IPS-11a (cell line): ENCODE measurements around the gene GFRA3.
"Not testable (repeated sequence)": the region's sequence is repeated elsewhere in the genome, so short reads cannot be mapped to it uniquely, and the experiment has no call there.

Experiments used
- H3K4me3 ChIP-seq: one replicate; pipeline ENCODE4 v1.5.1; 2013; ENCODE audit warnings: low read depth, low read length, control low read depth

GFRA3 gene, protein sequence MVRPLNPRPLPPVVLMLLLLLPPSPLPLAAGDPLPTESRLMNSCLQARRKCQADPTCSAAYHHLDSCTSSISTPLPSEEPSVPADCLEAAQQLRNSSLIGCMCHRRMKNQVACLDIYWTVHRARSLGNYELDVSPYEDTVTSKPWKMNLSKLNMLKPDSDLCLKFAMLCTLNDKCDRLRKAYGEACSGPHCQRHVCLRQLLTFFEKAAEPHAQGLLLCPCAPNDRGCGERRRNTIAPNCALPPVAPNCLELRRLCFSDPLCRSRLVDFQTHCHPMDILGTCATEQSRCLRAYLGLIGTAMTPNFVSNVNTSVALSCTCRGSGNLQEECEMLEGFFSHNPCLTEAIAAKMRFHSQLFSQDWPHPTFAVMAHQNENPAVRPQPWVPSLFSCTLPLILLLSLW

DNA sequence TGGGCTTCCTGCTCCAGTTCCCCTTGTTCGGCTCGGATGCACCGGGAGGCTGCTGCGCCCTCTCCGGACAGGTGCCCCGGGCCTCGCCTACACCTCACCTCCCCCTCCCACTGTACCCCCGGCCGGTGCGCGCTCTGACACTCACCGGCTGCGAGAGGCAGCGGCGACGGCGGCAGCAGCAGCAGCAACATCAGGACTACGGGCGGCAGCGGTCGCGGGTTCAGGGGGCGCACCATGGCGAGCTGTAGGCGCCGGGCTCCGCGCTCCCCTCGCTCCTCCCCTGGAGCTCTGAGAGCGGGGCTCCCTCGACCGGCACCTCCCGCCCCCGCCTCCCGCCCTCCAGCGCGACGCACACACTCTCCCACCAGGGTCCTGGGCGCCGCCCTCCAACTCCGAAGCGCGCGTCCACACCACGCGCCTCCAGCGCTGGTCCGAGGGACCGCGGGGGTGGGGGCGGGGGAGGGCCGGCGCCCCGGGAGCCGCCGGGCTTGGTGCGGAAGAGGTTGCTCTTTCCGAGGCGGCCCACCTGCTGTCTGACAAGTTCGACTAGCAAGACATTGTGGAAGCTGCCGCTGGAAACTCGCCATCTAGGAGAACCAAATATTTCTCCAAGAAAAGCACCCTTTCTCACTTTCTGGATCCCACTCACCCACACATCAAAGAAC is at the start of gene GFRA3:
Gene GFRA3, minus strand, starts transcription at position 433 of the 665 bp plus-strand sequence. Its CDS starts 197 bp downstream, at position 236.
- peak within 1 kb of the TSS; percentile 24 for H3K4me3 ChIP-seq

DNA sequence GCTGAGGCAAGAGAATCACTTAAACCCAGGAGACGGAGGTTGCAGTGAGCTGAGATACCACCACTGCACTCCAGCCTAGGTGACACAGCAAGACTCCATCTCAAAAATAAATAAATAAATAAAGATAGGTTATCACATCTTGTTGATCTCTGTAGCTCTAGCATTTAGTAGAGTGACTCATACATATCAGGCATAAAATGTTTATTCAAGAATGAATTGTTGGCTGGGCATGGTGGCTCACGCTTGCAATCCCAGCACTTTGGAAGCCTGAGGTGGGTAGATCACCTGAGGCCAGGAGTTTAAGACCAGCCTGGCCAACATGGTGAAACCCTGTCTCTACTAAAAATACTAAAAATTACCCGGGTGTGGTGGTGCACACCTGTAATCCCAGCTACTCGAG is 43.8 kb upstream of the GFRA3 start:
- not testable (repeated sequence) for H3K4me3 ChIP-seq

DNA sequence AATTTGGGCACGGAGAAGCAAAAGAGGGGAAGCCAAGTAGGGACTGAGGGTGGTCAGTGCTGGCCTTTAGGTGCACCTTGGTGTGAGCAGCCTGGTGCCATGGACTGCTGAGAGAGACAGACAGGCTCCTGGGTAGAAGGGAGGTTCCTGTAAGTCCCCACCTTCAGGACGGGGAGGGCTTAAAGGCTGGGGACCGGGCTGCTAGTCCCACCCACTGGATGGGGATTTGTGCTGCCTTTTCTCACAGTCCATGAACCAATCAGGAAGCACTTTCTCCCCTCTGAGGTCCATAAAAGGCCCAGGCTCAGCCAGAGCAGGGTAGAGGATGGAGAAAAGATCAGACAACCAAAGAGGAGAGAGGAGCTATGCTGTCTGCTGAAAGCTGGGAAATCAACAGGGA is 41.9 kb upstream of the GFRA3 start:
- H3K4me3 ChIP-seq = no peak overlapping the region

DNA sequence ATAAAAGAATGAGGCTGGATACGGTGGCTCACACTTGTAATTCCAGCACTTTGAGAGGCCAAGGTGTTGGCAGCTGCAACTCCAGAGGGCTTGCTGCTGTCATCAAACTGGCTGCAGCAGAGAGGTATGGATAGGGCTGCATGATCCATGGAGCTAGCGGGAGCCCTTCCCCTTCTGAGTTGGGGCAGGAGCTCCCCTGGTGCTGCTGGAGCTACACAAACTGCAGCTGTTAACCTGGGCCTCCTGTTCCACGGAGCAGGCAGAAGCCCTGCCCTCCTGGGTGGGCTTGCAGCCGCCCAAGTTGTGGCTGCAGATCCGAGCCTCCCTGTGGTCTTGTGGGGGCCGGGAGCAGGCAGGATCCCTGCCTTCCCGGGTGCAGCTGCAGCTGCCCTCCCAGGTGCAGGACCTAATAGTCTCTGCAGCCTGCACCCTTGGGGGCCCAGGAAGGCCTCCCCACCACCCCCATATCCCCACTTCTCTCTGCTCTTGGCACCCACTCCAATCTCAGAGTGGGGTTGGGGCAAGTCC is 41.4 kb upstream of the GFRA3 start:
- no peak overlapping the region for H3K4me3 ChIP-seq

DNA sequence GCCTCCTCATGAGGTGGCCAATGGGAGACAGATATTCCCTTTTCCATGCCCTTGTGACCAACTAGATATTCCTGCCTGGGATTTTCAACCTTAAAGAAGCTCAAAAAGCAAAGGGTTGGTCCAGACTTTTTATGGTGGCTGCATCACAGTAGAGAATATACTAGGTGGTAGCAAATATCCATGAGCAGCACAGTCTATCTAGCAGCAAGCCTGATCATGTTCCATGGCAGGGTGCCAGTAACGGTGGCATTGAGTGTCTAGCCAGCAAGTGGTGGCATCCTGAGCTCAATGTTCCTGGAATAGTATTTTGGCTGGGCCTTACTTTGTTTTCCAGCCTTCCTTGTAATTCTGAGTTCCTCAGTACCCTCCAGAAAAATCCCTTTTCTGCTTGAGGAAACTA is 31.4 kb upstream of the GFRA3 start:
- H3K4me3 ChIP-seq = no peak overlapping the region

DNA sequence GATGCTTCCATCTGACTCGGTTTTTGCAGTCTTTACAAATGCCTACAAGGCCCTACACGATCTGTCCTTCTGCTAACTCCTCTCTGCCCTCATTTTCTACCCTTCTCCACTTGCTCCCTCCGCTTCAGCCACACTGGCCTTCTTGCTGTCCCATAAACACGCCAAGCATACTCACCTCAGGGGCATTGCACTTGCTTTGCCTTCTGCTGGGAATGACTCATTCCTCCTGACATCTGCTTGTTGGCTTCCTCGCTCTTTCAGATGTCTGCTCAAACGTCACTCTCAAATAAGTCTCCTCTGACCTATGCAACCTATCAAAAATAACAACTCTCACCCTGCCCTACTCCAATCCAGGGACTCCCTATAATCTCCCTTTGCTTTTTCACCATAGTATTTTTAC is 29.0 kb upstream of the GFRA3 start:
- no peak overlapping the region for H3K4me3 ChIP-seq

DNA sequence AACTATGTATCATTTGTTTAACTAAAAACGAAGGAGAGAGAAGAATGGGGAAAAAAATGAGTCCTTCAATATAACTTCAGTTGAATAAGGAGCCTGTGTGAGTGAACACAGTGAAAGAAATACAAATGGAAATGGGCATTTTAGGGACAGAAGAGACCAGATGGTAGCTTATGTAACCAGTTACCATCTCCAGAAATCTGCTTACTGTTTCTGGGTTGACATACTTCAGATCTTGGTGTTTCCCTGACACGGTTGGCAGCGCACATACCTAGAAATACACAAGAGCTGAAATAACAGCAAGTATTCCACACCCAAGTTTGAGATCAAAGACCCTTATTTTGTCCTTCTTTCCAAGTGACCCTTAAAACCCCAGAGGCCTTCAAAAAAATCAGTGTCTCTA is 14.9 kb upstream of the GFRA3 start:
- H3K4me3 ChIP-seq = no peak overlapping the region

DNA sequence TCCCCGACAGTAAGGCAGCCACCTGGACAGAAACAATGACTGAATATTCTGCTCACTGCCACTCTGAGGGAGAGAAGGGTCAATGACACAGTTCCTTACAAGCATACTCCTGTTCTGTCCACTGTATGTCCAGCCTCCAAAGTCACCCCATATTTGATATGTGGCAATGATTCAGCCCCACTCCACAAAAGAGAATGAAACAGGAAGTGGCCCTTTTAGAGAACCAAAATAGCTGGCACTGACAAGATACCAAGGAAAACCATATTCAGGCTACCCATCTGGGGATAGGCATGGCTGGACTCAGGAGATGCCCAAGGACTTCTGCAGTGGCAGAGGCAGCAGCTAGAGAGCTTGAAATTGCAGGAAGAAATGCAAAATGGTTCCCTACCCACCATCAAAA is 12.8 kb upstream of the GFRA3 start:
- no peak overlapping the region for H3K4me3 ChIP-seq

DNA sequence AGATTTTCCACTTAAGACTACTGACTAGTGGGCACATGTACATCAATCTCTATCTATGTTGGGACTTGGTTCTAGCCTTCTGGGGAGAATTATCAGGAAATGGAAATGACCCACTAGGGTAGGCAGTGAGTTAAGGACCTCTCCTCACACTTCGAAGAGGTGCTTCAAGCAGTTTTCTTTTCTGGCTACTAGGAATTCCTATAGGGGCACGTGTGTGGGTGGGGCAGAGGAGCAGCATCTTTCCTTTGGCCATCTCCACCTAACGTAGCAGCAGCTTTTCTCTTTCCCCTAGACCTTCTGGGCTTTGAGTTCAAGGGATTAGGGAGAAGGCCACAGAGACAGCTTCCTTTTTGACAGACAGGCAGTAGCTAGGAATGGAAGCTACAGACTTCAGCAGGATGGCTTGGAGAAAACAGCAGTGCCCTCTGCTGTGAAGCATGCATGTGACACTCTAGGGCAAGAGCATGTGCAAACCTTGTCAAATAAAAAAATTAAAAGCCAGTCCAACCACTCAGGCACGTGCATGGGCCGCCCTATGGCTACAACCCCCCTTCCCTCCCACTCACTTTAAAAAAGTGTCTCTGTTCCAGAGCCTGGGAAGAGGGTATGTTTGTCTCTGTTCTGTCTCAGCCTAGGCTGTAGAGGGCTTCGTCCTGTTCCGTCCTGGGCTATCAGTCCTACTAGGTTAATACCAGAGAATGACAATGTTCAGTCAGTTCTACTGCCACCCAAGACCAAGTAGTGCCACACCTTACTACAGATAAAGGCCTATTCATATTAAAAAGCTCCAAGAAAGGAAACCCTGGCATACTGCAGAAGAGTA is 8.7 kb upstream of the GFRA3 start:
- no peak overlapping the region for H3K4me3 ChIP-seq

DNA sequence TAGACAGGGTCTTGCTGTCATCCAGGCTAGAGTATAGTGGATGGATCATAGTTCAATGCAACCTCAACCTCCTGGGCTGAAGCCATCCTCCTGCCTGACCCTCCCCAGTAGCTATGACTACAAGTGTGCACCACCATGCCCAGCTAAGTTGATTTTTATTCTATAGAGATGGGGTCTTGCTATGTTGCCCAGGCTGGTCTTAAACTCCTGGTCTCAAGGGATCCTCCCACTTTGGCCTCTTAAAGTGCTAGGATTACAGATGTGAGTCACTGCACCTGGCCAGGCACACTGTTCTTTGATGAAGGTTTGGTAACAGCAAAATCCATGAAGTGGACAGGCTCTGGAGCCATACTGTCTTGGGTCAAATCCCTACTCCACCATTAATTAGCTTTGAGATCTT is 6.5 kb upstream of the GFRA3 start:
- H3K4me3 ChIP-seq = no peak overlapping the region

DNA sequence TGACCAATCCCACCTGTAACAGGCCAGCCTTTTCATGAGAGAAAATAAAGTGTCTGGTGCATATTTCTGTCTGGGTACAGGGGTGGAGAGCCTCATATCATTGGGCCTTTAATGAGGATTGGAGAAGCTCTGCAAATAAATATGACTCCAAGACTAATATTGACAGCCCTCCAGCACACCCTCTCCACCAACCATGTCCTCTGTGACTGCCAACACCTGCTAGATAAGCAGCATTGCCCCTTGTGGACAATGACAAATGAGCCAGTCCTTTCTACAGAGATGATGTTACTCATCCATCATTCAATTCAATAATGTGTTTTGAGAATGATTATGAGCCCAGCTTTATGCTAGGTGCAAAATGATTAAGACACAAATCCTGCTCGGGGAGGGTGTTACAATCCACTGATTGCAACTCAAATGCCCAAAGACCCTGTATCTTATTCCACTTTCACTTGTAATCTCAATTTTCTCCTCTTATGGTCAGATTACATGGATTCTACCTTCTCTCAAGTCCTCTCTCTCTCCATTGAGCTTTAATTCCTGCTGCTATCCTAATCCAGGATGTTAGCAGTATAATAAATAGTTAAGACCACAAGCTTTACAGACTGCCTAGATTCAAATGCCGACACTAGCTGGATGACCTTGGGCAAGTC is 2.1 kb upstream of the GFRA3 start:
- no peak overlapping the region for H3K4me3 ChIP-seq

DNA sequence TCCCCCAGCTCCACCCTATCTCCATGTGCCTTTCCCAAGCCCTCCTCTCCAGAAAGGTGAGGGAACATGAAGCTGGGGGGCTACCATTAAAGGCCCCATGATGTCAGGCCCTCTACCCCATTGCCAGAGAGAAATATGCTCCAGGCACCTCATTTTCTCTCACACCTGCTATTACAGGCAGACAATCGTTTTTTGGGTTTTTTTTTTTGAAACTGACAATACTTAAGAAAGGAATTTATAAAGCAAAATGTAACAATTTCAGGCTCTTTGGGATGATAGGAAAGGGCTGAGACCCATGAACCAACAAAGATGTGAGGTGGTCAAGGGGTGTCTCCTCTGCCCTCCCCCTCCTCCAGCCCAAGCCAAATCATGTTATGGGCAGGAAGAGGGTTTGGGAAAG is 1.5 kb upstream of the GFRA3 start:
- no peak overlapping the region for H3K4me3 ChIP-seq

DNA sequence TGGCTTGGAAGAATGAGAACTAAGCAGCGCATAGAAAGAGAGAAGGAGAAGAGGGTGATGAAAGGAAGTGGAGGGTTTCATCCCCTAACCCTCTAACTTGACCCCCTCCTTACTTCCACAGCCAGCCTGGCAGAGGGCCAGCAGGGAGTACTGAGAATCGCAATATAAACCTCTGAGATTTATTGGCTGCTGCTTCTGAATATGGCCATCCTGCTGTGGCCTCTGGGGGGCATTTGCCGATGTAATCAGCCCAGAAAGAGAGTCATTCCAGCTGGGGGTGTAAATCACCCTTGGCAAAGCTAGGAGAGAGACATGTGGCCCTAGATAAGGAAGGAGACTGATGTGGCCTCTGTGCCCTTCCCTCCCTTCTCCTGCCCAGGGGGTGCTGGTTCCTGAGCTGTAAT is 960 bp upstream of the GFRA3 start:
- no peak overlapping the region for H3K4me3 ChIP-seq

DNA sequence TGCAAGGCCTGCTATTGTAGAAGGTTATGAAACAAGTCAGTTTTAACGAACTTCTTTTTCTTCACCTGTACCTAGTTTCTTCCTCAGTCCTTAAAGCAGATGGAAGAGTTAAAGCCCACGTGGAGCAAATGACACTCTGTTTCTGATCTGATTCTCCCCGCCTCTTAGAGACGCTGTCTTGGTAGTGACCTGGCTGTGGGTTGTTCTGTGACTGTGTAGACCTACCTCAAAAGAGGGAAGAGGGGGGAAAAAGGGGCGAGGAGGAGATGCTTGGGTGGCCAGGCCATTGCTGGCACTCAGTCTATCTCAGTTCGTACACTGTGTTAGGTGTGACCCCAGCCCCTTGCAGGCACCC is 610 bp downstream of the GFRA3 start:
- peak overlapping the region; percentile 24 for H3K4me3 ChIP-seq

DNA sequence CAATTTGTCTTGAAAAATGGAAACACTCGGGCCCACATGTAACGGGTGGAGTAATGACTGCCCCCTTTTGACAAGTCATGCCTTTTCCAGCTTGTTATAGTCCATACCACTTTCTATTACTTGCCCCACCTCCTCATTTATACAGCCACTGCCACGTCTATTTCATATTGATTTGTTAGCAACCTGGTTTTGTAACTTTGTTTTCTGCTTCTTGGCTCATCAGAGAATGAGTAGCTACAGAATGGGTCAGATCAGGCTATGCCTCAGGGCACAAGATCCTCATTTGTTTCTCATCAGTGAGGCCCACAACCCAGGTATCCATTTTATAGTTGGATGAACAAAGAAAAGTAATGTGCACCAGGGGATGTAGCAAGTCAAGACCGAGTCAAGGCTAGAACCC is 1.7 kb downstream of the GFRA3 start:
- H3K4me3 ChIP-seq = no peak overlapping the region

DNA sequence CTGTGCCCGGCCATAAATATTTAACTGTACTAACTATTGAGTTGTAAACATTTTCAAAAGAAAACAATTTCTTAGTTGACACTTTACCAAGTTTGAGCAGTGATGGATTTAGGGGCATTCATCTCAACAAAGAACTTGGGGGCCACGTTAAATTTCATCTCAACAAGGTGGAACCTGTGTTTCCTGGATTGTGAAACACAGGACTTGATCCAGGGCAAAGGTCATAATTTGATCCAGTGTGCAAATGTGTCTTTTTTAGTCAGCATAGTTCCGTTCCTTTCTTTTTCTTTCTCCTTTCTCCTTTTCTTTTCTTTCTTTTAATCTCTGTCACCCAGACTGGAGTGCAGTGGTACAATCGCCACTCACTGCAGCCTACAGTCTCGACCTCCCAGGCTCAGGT is 3.1 kb downstream of the GFRA3 start:
- no peak overlapping the region for H3K4me3 ChIP-seq

DNA sequence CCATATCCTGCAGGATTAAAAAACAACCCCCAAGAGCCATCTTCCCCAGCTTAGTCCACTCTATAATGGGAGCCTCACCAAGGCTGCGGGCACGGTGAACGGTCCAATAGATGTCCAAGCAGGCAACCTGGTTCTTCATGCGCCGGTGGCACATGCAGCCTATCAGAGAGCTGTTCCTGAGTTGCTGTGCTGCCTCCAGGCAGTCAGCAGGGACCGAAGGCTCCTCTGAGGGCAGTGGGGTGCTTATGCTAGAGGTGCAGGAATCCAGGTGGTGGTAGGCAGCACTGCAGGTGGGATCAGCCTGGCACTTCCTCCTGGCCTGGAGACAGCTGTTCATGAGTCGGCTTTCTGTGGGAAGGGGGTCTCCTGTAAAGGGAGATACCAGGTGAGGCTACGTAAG is 10.2 kb downstream of the GFRA3 start:
- no peak overlapping the region for H3K4me3 ChIP-seq

DNA sequence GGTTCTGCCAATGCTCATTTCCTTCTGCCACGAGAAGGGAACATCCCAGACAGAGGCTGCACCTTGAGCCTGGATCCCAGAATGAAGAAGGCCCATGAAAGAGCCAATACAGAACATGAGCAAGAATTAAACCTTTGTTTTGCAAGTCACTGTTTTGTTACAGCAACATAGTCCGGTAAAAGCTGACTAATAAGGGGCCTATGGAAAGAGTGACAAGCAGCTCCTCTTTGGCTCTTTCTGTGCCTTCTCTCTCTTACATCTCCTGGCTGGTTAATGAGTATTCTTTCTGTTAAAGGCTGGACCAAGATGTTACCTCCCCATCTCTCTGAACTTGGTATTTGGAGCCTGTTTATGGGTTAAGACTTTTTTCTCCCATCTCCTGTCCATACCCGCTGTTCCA is 10.8 kb downstream of the GFRA3 start:
- H3K4me3 ChIP-seq = no peak overlapping the region

DNA sequence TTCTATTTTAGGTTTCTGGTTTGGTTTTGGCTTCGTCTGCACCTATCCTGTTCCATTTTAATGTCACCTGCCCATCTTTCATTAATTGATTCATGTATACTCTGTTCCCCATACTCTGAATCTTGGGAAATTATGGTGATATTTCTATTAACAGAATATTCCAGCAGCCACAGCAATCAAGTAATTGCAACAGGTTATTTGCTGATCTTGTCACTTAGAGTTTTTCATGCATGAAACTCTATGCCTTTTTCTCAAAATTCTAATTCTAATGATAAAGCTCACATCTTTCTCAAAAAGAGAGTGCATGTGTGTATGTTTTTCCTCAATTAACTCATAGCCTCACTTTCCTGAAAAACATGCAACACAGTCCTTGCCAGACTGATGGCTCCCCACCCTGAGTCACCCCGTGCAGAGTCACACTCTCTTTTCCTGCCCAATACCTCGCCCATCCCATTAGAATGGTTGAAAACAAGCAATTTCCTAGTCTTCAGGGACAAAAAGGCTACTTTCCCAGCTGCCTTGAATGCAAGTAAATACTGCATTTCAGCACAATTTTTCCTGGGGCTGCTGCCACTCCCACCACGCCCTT is 15.6 kb downstream of the GFRA3 start:
- H3K4me3 ChIP-seq = no peak overlapping the region

DNA sequence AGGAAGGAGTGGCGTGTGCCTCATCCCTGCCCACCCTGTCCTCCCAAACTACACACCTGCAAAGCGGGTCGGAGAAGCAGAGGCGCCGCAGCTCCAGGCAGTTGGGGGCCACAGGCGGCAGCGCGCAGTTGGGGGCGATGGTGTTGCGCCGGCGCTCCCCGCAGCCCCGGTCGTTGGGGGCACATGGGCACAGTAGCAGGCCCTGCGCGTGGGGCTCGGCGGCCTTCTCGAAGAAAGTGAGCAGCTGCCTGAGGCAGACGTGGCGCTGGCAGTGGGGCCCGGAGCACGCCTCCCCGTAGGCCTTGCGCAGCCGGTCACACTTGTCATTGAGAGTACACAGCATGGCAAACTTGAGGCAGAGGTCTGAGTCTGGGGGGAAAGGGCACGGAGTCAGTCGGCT is 16.8 kb downstream of the GFRA3 start:
- H3K4me3 ChIP-seq = no peak overlapping the region

DNA sequence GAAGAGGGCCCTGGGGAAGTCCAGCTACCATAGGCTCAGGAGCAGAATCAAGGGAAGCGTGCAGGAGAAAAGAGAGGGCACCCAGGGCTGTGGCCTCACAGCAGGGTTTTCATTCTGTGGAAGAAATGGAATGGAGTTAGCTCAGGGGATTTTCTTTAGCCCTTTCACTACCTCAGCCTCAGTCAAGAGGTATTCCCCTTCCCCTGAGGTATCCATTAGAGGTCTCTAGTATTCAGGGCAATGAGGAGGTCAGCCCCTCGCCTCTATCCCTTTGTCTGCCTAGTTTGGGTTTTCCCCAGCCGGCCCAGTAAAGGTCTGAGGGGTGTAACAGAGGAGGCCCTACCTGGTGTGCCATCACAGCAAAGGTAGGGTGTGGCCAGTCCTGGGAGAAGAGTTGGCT is 21.5 kb downstream of the GFRA3 start:
- H3K4me3 ChIP-seq = no peak overlapping the region
